GM19452 (cell line): ENCODE measurements around the gene GPN1.
"Not testable (repeated sequence)": the region's sequence is repeated elsewhere in the genome, so short reads cannot be mapped to it uniquely, and the experiment has no call there.

Experiments used
- ATAC-seq: cut with Tn5 transposase; IDR thresholded peaks from one replicate; pipeline ENCODE4 v1.9.1; 2021; ENCODE audit not compliant: unreplicated experiment

GPN1 gene

DNA sequence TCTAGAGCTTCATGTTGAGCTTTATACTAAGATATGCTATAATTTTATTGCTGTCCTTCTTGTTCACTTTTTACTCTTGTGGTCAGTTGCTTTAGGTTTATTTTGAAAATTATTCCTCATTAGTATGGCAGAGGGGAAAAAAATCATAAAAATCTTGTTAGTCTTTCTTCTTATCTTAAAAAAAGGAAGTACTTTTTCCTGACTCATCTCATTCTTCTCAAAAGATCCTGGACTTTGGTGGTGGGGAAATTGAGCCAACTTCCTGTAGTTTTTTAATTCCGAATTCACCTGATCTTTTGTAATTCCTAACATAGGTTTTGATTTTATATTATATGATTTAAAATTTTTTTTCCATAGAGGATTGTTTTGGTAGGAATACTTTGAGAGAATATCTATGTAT, 38.6 kb downstream of the GPN1 start:
- no peak for ATAC-seq

DNA sequence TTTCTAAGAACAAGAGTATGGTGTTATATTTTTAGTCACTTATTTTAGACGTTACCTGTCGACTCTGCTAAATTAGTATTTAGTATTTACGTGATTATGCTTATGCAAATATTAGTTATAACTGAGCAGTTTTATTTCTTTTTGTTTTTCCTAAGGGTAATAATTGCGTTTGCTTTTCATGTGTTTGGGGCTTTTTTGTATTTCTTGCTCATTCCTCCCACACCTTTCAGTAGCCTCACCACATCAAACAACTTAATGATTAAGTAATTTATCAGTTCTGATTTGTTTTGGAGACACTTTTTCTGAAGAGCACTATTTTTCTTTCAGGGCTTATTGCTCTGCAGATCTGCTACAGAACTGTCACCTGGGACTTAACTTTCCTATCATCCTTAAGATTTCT, 42.4 kb downstream of the GPN1 start:
- ATAC-seq, result no peak

DNA sequence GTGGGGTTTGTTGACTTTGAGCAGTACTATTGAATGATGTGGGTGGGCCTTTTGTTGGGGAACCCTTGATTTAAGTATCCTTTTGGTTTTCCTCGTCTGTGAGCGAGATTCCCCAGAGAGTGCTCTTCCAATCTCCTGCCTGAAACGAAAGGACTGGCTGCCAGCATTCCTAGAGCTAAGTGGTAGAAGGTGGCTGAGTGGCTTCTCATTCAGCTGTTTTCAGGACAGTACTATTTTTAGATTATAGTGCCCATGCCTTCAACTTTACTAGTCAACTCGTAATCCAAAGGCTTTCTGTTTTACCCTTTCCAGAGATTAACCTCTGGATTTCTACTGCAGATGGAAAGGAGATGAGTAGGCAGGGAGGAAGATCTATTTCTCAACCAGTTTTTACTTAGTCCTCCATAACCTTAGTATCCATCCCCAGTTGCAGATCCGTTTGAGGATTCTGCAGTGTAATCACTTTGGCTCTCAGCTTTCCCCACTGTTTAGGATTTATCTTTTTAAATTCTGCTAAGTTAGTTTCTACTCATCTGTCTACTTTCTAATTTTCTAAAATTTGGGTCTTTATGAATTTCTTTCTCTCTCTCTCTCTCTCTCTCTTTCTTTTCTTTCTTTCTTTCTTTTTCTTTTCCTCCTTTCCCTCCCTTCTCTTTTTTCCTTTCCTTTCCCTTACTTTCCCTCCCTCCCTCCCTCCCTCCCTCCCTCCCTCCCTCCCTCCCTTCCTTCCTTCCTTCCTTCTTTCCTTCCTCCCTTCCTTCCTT, 44.1 kb downstream of the GPN1 start:
- no peak for ATAC-seq

DNA sequence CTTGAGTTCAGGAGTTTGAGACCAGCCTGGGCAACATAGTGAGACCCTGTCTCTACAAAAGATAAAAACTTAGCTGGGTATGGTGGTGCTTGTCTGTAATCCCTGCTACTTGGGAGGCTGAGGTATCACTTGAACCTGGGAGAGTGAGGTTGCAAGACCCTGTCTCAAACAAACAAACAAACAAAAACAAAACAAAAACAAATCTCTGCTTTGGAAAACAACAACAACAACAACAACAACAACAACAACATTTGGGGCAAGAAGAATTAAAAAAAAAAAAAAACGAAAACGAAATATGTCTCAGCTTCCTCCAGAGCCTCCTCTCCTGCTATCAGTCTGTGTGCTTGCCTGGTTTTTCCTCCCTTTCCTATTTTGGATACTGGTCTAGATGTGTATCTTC, 51.7 kb downstream of the GPN1 start:
- no peak for ATAC-seq

DNA sequence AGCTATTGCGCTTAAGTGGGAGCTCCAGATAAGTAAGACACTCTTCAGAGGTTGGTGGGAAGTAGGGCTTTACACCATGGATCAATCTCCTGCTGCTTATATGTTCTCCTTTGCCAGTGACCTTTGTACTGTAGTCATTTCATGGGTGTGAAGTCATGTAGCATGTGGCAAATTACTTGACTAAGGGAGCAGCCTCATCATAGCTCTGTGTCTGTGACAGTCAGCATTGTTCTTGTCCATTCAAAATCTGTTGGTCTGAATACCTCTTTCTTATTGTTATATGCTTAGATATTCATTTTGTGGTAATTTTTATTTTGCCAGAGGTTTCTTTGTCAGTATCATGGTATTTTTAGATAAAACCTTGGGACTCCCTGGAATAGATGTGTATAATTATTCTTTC, 53.0 kb downstream of the GPN1 start:
- no peak for ATAC-seq

DNA sequence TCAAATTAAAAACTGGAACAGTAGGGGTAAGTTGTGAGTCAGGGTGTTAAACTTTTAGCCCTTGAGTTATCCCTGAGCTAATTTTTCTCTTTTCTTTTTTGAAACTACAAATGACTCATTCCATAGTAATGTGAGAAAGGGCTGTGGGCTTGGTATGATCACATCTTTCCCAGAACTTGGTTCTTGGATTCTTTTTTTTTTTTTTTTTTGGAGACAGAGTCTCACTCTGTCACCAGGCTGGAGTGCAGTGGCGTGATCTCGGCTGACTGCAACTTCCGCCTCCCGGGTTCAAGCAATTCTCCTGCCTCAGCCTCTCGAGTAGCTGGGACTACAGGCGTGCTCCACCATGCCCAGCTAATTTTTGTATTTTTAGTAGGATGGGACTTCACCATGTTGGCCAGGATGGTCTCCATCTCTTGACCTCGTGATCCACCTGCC, 53.5 kb downstream of the GPN1 start:
- not testable (repeated sequence) for ATAC-seq

DNA sequence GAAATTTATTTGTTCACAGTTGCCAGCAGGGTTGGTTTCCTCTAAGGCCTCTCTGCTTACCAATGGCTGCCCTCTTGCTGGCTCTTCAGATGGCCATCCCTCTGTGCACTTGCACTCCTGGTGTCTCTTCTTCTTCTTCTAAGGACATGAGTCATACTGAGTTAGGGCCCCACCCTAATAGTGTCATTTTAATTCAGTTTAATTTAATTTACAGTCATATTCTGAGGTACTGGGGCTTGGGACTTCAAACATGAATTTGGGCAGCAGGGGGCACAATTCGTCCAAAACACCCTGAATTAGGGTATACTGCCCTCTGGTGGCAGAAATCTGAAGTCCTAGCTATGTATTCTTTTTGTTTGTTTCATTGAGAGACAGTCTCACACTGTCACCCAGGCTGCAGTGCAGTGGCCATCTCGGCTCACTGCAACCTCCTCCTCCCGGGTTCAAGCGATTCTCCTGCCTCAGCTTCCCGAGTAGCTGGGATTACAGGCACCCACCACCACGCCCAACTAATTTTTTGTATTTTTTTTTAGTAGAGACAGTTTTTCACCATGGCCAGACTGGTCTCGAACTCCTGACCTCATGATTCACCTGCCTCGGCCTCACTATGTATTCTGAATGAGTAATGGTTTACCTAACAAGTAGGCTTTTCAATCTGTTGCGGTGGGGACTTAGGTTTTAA, 54.7 kb downstream of the GPN1 start:
- peak; percentile 79 for ATAC-seq

DNA sequence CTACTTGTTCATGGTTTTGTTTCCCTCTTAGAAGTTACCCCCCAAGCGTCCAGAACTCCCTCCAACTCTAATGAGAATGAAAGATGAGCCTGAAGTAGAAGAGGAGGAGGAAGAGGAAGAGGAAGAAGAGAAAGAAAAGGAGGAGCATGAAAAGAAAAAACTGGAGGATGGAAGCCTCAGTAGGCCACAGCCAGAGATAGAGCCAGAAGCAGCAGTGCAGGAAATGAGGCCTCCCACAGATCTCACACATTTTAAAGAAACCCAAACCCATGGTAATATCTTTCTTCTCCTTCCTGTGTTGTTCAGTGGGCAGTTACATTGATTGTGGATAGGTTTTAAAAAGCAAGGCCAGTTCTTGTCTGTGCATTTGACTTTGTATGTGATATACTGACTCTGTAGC, 56.2 kb downstream of the GPN1 start:
- ATAC-seq, result not testable (repeated sequence)

DNA sequence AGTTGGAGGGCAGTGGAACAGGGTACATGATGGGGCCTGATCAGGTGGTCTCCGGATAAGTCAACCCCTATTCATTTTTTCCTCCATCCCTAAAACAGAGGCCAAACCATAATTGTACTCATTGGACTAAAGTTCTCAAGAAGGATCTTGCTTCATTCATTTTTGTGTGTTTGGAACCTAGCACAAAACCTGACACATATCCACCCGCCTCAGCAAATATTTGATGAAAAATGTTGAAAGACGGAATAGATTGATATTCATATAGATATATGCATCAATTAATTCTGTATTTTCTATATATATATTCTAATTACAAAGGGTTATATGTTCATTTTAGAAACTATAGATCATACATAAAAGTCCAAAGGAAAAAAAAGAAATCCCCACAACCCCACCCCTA, 56.7 kb downstream of the GPN1 start:
- ATAC-seq, result no peak

DNA sequence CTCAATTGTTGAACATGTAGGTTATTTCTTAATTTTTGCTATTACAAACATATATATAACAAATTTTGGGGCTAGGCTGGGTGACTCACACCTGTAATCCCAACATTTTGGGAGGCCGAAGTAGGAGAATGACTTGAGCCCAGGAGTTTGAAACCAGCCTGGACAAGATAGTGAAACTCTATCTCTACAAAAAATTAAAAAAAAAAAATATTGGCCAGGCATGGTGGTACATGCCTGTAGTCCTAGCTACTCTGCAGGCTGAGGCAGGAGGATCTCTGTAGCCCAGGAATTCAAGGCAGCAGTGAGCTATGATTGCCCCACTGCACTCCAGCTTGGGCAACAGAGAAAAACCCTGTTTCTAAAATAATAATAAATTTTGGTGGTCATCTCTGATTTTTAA, 58.4 kb downstream of the GPN1 start:
- no peak for ATAC-seq

DNA sequence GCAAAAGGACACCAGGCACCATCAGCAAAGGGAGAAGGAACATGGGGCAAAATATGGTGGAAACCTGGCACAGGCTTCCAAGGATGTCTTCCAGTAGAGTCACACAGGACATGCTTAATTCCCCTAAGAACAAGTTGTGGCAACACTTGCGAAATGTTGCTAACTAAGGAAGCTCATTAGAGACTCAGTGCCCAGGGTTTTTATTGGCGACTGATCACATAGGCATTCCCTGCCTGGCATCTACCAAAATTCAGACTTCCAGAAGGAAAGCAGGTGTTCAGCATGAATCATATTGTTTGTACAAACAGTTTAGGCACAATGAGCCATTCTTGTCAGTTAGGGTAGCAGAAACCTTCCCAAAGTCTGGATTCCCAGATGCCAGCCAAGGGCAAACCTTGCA, 60.6 kb downstream of the GPN1 start:
- ATAC-seq, result no peak

DNA sequence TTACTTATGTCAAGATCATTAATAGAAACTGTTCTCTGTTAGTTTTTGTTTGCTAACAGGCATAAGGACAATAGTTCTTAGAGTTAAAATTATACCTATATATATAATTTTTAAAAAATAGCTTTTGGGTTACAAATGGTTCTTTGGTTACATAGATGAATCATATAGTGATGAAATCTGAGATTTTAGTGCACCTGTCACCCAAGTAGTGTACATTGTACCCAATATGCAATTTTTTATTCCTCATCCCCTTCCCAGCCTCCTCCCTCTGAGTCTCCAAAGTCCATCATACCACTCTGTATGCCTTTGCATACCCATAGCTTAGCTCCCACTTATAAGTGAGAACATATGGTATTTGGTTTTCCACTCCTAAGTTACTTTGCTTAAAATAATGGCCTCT, 61.2 kb downstream of the GPN1 start:
- ATAC-seq, result no peak

DNA sequence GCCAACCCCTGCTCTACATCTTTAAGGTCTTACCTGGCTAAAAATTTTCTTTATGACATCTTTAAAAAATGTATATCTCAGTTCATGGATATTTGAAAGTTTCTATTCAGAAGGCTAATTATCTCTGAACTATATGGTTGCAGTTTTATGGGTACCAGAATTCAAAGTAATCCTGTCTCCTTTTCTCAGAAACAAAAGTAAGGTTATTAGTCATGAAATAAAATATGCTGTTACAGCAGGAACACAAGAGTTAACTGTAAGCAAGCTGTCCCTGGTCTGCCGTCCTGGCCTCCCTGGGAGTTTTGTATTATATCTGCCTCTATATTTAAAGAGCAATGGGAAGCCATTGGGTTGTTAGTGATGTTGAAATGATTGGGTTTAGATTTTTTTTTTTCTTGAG, 68.8 kb downstream of the GPN1 start:
- no peak for ATAC-seq
